ENCODE data around the gene PLCB3.
A peak's percentile ranks its signal among the peaks of the same experiment; 100 is the strongest.

Gene PLCB3

DNA sequence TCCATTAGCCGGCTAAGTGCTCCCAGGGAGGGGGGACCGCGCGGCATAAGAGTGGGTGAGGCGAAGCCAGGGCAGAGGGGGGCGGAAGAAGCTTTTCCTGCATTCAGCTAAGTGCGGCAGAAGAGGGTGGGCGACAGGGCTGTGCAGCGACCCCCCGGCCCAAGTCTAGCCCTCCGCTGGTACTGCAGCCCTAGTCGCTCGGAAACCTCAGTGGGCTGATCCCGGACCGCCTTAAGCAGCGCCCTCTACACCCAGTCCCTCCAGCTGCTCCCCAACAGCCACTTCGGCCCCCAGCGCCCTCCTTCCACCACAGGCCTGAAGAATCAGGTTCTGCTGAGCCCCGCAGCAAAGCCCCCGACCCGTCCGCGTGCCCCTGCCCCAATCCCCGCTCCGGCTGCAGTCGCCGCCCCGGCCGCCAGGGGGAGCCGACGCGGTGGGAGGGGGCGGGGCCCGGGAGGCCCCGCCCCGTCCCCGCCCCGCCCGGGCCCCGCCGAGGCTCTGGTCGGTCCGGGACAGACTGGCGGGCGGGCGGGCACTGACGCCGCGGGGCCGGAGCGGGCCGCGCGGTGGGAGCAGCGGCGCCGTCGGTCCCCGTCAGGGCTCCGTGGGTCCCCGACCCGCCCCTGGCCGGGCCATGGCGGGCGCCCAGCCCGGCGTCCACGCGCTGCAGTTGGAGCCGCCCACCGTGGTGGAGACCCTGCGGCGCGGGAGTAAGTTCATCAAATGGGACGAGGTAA lies at the start of gene PLCB3:
PLCB3 (plus strand) TSS at position 515 of the 737 bp plus-strand sequence; CDS start at position 635, 120 bp downstream.
- no peaks in the 10 kb centered on the region for H3K9me3 ChIP-seq
- peak within 1 kb of the TSS; percentile 82 for H3K27ac ChIP-seq
- intact Hi-C loops (cut with DNase I; ENCODE audit: low total_unique reads) = no loop called here
- no peaks in the 10 kb centered on the region for H3K27me3 ChIP-seq
- H3K4me1 ChIP-seq = peaks cover 0 to 43% (median 37%) of the 10 kb centered on the region in 4 donors
- peak within 1 kb of the TSS; percentile 81 to 96 for H3K4me3 ChIP-seq
- DNase-seq = no peak
- peaks cover 3 to 21% (median 19%) of the 10 kb centered on the region in 3 donors for H3K36me3 ChIP-seq
- TF ChIP-seq, protein P1, sequence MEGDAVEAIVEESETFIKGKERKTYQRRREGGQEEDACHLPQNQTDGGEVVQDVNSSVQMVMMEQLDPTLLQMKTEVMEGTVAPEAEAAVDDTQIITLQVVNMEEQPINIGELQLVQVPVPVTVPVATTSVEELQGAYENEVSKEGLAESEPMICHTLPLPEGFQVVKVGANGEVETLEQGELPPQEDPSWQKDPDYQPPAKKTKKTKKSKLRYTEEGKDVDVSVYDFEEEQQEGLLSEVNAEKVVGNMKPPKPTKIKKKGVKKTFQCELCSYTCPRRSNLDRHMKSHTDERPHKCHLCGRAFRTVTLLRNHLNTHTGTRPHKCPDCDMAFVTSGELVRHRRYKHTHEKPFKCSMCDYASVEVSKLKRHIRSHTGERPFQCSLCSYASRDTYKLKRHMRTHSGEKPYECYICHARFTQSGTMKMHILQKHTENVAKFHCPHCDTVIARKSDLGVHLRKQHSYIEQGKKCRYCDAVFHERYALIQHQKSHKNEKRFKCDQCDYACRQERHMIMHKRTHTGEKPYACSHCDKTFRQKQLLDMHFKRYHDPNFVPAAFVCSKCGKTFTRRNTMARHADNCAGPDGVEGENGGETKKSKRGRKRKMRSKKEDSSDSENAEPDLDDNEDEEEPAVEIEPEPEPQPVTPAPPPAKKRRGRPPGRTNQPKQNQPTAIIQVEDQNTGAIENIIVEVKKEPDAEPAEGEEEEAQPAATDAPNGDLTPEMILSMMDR (IDR thresholded peaks at IDR 0.05) = peak; percentile 75 to 90

DNA sequence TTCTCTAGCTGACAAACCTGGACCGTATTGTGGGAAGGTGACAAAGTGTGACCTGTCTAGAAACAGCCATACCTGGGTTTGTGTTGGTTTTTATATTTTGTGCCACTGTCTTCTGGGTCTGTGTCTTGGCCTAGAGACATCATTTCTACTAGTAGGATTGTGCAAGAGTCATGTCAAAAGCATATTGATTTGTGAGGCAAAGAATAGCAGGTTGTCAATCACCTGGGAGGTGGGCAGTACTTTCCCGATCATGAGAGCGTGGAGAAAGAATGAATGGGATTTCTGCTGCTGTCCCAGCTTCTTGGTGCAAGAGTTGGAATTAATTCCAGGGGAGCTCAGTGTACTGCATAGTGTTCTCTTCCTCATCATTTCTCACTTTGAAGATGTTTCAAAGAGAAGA lies 49.8 kb upstream of the PLCB3 start:
- H3K4me3 ChIP-seq = no peak overlapping the region
- no peak for DNase-seq
- intact Hi-C loops (cut with DNase I; ENCODE audit: low total_unique reads) = no loop called here
- H3K4me1 ChIP-seq = peaks cover 0 to 8% (median 2%) of the 10 kb centered on the region in 4 donors
- TF ChIP-seq, protein P1 (IDR thresholded peaks at IDR 0.05) = no peak
- no peaks in the 10 kb centered on the region for H3K27me3 ChIP-seq
- H3K36me3 ChIP-seq = peaks cover 69 to 95% (median 85%) of the 10 kb centered on the region in 3 donors
- H3K27ac ChIP-seq = no peak overlapping the region
- no peaks in the 10 kb centered on the region for H3K9me3 ChIP-seq

DNA sequence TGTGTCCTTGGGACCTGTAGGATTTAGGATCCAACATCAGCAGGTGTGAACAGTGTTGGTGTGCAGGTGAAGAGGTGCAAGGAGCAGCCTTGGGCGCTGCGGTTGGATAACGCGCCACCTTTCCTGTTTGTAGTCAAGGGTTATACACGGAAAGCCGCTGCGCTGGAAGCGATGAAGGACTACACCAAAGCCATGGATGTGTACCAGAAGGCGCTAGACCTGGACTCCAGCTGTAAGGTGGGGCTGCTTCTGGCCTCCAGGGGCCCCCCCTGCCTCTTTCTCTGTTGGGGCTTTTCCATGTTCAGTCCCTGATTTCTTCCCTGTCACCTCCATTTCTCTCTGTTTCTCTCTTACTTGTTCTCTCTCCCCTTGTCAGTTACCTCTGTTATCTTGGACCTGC lies 48.3 kb upstream of the PLCB3 start:
- no peaks in the 10 kb centered on the region for H3K27me3 ChIP-seq
- intact Hi-C loops (cut with DNase I; ENCODE audit: low total_unique reads) = no loop called here
- no peak overlapping the region for H3K4me3 ChIP-seq
- peaks cover 54 to 93% (median 70%) of the 10 kb centered on the region in 3 donors for H3K36me3 ChIP-seq
- H3K27ac ChIP-seq = no peak overlapping the region
- TF ChIP-seq, protein P1 (IDR thresholded peaks at IDR 0.05) = no peak
- no peaks in the 10 kb centered on the region for H3K9me3 ChIP-seq
- H3K4me1 ChIP-seq = peaks cover 0 to 8% (median 2%) of the 10 kb centered on the region in 4 donors
- DNase-seq = no peak

DNA sequence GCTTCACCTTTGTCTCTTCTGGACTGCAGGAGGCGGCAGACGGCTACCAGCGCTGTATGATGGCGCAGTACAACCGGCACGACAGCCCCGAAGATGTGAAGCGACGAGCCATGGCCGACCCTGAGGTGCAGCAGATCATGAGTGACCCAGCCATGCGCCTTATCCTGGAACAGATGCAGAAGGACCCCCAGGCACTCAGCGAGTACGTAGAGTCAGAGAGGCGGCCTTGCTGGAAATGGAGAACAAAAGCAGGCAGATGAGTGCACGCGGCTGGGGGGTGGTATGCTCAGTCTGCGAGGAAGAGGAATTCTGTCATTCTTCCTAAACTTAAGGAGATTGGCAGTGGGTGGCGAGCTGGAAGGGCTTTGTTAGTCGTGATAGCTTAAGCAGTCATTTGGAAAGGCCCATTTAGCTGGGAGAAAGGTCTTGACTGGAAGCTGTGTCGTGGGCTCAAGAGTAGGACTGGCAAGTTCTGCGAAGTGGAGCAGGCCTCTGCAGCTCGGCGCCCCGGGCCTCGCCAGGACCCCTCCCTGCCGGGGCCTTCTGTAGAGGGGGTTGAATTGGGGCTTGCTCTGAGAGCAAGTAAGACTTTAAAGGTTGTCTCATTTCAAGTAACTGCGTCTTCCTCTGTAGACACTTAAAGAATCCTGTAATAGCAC lies 47.8 kb upstream of the PLCB3 start:
- no peak for DNase-seq
- Histone ChIP-seq H3K27me3 (no peaks in the 10 kb centered on the region), H3K27ac (no peak overlapping the region), H3K36me3 (peaks cover 49 to 88% (median 65%) of the 10 kb centered on the region in 3 donors), H3K4me1 (peaks cover 0 to 8% (median 2%) of the 10 kb centered on the region in 4 donors), H3K4me3 (no peak overlapping the region), H3K9me3 (no peaks in the 10 kb centered on the region)
- intact Hi-C loops (cut with DNase I; ENCODE audit: low total_unique reads) = loop anchor here (2.0 kb wide), 1 partner anchor 97 kb away; the partner anchor contains the start of gene CATSPERZ
- TF ChIP-seq, protein P1 (IDR thresholded peaks at IDR 0.05) = no peak

DNA sequence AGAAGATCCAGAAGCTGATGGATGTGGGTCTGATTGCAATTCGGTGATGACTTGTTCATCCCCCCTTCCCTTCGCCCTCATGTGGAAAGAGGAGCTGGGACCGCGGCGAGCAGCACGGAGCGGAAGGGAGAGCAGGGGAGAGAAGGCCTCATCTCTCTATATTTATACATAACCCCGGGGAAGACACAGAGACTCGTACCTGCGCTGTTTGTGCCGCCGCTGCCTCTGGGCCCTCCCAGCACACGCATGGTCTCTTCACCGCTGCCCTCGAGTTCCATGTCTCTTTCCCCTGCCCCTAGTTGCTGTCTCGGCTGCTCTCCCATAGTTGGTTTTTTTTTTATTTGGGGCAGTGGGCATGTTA lies 47.3 kb upstream of the PLCB3 start:
- Histone ChIP-seq H3K9me3 (no peaks in the 10 kb centered on the region), H3K36me3 (peaks cover 44 to 83% (median 60%) of the 10 kb centered on the region in 3 donors), H3K27ac (no peak overlapping the region), H3K4me1 (peaks cover 0 to 8% (median 2%) of the 10 kb centered on the region in 4 donors), H3K27me3 (no peaks in the 10 kb centered on the region), H3K4me3 (no peak overlapping the region)
- intact Hi-C loops (cut with DNase I; ENCODE audit: low total_unique reads) = loop anchor here (2.0 kb wide), 1 partner anchor 97 kb away; the partner anchor contains the start of gene CATSPERZ
- DNase-seq = no peak
- TF ChIP-seq, protein P1 (IDR thresholded peaks at IDR 0.05) = no peak
